K562 treated with DMSO at 1 percent for 24 hours (cell line): ENCODE results near the gene RBFOX2. TPM values are rescaled to one million over a fixed set of nuclear protein-coding genes. Genes with fewer than 3 reads are reported as not detected.

Source experiments
- total RNA-seq: library from RNA; unstranded; fragments of 300-600 nt; gene quantifications from 2 replicates; pipeline ENCODE4 v1.2.3, GENCODE V29; 2022; ENCODE audit warnings: low read depth; ENCODE audit not compliant: insufficient read depth

Gene RBFOX2, protein sequence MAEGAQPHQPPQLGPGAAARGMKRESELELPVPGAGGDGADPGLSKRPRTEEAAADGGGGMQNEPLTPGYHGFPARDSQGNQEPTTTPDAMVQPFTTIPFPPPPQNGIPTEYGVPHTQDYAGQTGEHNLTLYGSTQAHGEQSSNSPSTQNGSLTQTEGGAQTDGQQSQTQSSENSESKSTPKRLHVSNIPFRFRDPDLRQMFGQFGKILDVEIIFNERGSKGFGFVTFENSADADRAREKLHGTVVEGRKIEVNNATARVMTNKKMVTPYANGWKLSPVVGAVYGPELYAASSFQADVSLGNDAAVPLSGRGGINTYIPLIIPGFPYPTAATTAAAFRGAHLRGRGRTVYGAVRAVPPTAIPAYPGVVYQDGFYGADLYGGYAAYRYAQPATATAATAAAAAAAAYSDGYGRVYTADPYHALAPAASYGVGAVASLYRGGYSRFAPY
- total RNA-seq = 19.9 and 25.0 TPM in 2 replicates

GRCh38 chr22:36028646-36029405, at the start of gene RBFOX2:
RBFOX2 (minus strand) TSS chr22:36028824; CDS start chr22:36028425, 399 bp downstream.

GRCh38 chr22:35717572-35717971, 311.1 kb downstream of the RBFOX2 start, which contains the start of gene APOL5:
APOL5 (plus strand) TSS chr22:35717872; CDS start chr22:35717872, 0 bp downstream.

Other genes starting within 250 kb of the RBFOX2 start
- 8.3 and 10.9 TPM in 2 replicates for gene APOL3, start 131.9 kb upstream of the RBFOX2 start, total RNA-seq
- gene APOL4, start 173.0 kb upstream of the RBFOX2 start, total RNA-seq = 24.0 and 25.6 TPM in 2 replicates
- 17.2 and 22.2 TPM in 2 replicates for gene APOL2, start 210.7 kb upstream of the RBFOX2 start, total RNA-seq
- 49.1 and 50.0 TPM in 2 replicates for gene APOL1, start 224.3 kb upstream of the RBFOX2 start, total RNA-seq